Spleen (tissue), 7 donors: ENCODE results near the gene PTTG1IP.

Experiments
- CTCF ChIP-seq, 11 experiments: fragments of 200-600 bp in 7 of 11; fragments of 450-650 bp in 4 of 11; sonication (generic) in 4 of 11; IDR thresholded peaks in 8 of 11; conservative IDR thresholded peaks in 3 of 11; 1 replicate in 7 of 11; 2 replicates in 4 of 11; pipeline versions ENCODE4 v1.4.0 to v1.8.0; 2016 to 2021; ENCODE audit warnings: antibody characterized with exemption in 11 of 11, inconsistent platforms in 4 of 11, mild to moderate bottlenecking in 1 of 11
- POLR2A ChIP-seq, 3 donors: fragments of 450-650 bp; IDR thresholded peaks; one replicate each; pipeline ENCODE4 v1.5.1; 2017; ENCODE audit warnings: antibody characterized with exemption in 3 of 3, mild to moderate bottlenecking in 1 of 3
- donor health status: DM: no; HTN: no; CAD: no; lungs with moderate emphysema.
- donor health status: DM: no; HTN: no; CAD: no.
- donor health status: DM: no; HTN: no; CAD: no.

GRCh38 chr21:44872323-44872648 is 1.2 kb downstream of the PTTG1IP start:
- TF ChIP-seq CTCF (IDR thresholded peaks at IDR 0.05 in 8 of 11, conservative IDR thresholded peaks at IDR 0.05 in 3 of 11) (no peak), POLR2A (IDR thresholded peaks at IDR 0.05) (no peak)
